Tibial artery (tissue), 4 donors: Measurements from ENCODE around the gene TRUB1.

Source experiments
- DNase-seq, 2 donors: peaks; one replicate each; pipeline ENCODE4 v3.0.0-alpha.2; 2019
- H3K27ac ChIP-seq, 2 donors: fragments of 200-600 bp; sonication (generic) in 1 of 2; 1 replicate in 1 of 2; 2 replicates in 1 of 2; pipeline ENCODE4 v1.5.1; 2018 to 2019; ENCODE audit warnings: mild to moderate bottlenecking in 1 of 2
- H3K27me3 ChIP-seq, 2 donors: fragments of 200-600 bp; sonication (generic) in 1 of 2; one replicate each; pipeline versions ENCODE4 v1.5.1 to v1.6.0; 2016 to 2019
- H3K36me3 ChIP-seq, 3 donors: fragments of 200-600 bp; sonication (generic) in 2 of 3; one replicate each; pipeline ENCODE4 v1.5.1; 2016 to 2019; ENCODE audit warnings: mild to moderate bottlenecking in 2 of 3
- H3K4me1 ChIP-seq, 4 donors: fragments of 200-600 bp; sonication (generic) in 2 of 4; 1 replicate in 3 of 4; 2 replicates in 1 of 4; pipeline ENCODE4 v1.5.1; 2016 to 2019
- H3K4me3 ChIP-seq, 2 donors: fragments of 200-600 bp; sonication (generic) in 1 of 2; 1 replicate in 1 of 2; 2 replicates in 1 of 2; pipeline ENCODE4 v1.5.1; 2018 to 2019; ENCODE audit warnings: mild to moderate bottlenecking in 2 of 2
- H3K9me3 ChIP-seq, 3 donors: fragments of 200-600 bp; sonication (generic) in 1 of 3; one replicate each; pipeline ENCODE4 v1.5.1; 2016 to 2019
- intact Hi-C: fragments of 100-400 bp; cut with DNase I; formaldehyde crosslinking; loops from one replicate; pipeline ENCODE4 v1.15.0; 2023; ENCODE audit warnings: low total_unique reads
- TF ChIP-seq, protein P1 (sequence below), 2 experiments: fragments of 200-600 bp in 1 of 2; fragments of 450-650 bp in 1 of 2; IDR thresholded peaks; one replicate each; pipeline ENCODE4 v1.5.1; 2017 to 2019; ENCODE audit warnings: antibody characterized with exemption in 2 of 2, mild to moderate bottlenecking in 1 of 2, moderate library complexity in 1 of 2

The TRUB1 gene

DNA sequence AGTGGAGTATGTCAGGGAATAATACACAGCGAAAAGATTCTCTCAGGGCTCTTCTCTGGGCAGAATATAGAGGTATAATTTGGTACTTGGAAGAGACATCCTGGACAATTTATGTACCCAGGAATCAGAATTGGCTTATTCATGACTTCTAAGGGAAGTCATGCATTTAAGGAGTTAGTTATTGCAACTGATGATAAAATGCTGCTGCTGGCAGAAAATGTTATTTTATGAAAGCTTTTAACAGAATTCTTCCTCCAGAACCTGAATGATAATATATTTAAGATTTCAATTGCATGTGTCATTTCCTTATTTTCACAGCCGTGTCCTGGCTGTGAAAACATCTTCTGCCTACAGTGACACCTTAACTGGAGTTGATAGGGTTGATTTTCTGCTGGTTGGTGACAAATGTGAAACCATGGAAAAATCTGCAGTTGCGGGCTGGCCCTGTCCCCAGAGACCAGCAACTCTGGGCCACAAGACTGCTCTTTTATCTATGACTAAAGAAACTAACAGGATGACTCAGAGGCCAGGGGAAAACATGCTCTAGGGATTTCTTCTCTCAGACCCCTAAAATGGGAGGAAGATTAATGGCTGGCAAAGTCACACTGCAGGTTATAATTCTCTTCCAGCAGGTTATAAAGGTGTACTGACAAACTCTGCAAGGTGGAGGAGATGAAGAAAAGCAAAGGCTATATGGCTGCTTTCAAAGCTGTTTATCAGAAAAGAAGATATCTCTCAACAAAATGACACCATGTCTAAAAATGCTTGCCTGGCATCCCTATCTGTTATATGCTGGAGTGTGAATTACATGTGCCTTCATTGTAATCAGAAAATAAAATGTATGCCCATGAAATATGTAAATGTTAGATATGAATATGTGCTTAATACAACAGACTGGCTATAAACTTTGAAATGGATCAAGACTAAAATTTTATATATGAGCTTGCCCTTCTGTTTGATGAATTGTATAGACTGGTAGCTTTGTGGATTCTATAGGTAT is 12.1 kb upstream of the TRUB1 start:
- H3K4me1 ChIP-seq = peaks cover 0 to 7% (median 0%) of the 10 kb centered on the region in 4 donors
- H3K27ac ChIP-seq = no peak overlapping the region
- TF ChIP-seq, protein P1, sequence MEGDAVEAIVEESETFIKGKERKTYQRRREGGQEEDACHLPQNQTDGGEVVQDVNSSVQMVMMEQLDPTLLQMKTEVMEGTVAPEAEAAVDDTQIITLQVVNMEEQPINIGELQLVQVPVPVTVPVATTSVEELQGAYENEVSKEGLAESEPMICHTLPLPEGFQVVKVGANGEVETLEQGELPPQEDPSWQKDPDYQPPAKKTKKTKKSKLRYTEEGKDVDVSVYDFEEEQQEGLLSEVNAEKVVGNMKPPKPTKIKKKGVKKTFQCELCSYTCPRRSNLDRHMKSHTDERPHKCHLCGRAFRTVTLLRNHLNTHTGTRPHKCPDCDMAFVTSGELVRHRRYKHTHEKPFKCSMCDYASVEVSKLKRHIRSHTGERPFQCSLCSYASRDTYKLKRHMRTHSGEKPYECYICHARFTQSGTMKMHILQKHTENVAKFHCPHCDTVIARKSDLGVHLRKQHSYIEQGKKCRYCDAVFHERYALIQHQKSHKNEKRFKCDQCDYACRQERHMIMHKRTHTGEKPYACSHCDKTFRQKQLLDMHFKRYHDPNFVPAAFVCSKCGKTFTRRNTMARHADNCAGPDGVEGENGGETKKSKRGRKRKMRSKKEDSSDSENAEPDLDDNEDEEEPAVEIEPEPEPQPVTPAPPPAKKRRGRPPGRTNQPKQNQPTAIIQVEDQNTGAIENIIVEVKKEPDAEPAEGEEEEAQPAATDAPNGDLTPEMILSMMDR (IDR thresholded peaks at IDR 0.05) = no peak
- intact Hi-C loops = no loop called here
- no peak overlapping the region for H3K4me3 ChIP-seq
- no peaks in the 10 kb centered on the region for H3K27me3 ChIP-seq
- H3K36me3 ChIP-seq = no peaks in the 10 kb centered on the region
- no peak for DNase-seq
- H3K9me3 ChIP-seq = no peaks in the 10 kb centered on the region

GRCh38 chr10:114928818-114929217 is 9.2 kb upstream of the TRUB1 start:
- intact Hi-C loops = no loop called here
- DNase-seq = no peak
- TF ChIP-seq, protein P1 (IDR thresholded peaks at IDR 0.05) = no peak
- no peaks in the 10 kb centered on the region for H3K36me3 ChIP-seq
- H3K27me3 ChIP-seq = no peaks in the 10 kb centered on the region
- H3K4me3 ChIP-seq = no peak overlapping the region
- no peak overlapping the region for H3K27ac ChIP-seq
- no peaks in the 10 kb centered on the region for H3K9me3 ChIP-seq
- peaks cover 0 to 7% (median 0%) of the 10 kb centered on the region in 4 donors for H3K4me1 ChIP-seq

GRCh38 chr10:114930320-114930719 is 7.7 kb upstream of the TRUB1 start:
- Histone ChIP-seq H3K4me1 (peaks cover 0 to 7% (median 0%) of the 10 kb centered on the region in 4 donors), H3K36me3 (no peaks in the 10 kb centered on the region), H3K9me3 (no peaks in the 10 kb centered on the region), H3K27me3 (no peaks in the 10 kb centered on the region), H3K4me3 (no peak overlapping the region), H3K27ac (no peak overlapping the region)
- intact Hi-C loops = loop anchor here (10.0 kb wide), 1 partner anchor 106 kb away; the partner anchor contains the start of gene FHIP2A
- no peak for DNase-seq
- TF ChIP-seq, protein P1 (IDR thresholded peaks at IDR 0.05) = no peak

- Histone ChIP-seq H3K27ac (no peak overlapping the region), H3K4me1 (no peaks in the 10 kb centered on the region), H3K36me3 (no peaks in the 10 kb centered on the region), H3K27me3 (no peaks in the 10 kb centered on the region), H3K9me3 (no peaks in the 10 kb centered on the region), H3K4me3 (no peak overlapping the region)
- TF ChIP-seq, protein P1 (IDR thresholded peaks at IDR 0.05) = no peak
- intact Hi-C loops = loop anchor here (10.0 kb wide), 1 partner anchor 106 kb away; the partner anchor contains the start of gene FHIP2A
- DNase-seq = no peak
These were observed 6.8 kb upstream of the TRUB1 start for GRCh38 chr10:114931072-114931679.

DNA sequence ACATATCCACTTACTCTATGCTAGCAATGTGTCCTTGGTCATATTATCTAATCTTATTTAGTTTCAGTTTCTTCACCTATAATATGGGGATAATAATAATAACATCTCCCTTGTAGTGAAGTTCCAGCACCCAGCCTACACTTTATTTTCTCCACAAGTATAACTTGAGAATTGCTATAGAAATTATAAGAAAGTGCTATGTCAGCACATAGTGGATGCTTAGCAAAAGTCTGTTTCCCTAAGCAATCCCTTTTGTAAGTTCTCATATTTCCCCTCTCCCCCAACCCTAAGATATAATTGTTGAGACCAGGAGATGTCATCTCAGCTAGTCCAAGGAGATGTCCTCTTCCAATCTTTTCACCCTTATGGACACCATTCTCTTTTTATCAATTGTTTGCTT is 5.8 kb upstream of the TRUB1 start:
- Histone ChIP-seq H3K36me3 (no peaks in the 10 kb centered on the region), H3K27me3 (no peaks in the 10 kb centered on the region), H3K27ac (no peak overlapping the region), H3K4me1 (no peaks in the 10 kb centered on the region), H3K9me3 (no peaks in the 10 kb centered on the region), H3K4me3 (no peak overlapping the region)
- intact Hi-C loops = loop anchor here (10.0 kb wide), 1 partner anchor 107 kb away; the partner anchor contains the start of gene FHIP2A
- no peak for DNase-seq
- TF ChIP-seq, protein P1 (IDR thresholded peaks at IDR 0.05) = no peak
